Gastrocnemius medialis (tissue), 4 donors: ENCODE measurements around the gene STXBP5L.
"Not testable (repeated sequence)": the region's sequence is repeated elsewhere in the genome, so short reads cannot be mapped to it uniquely, and the experiment has no call there.

Experiments
- CTCF ChIP-seq, 5 experiments: fragments of 450-650 bp in 3 of 5; fragments of 200-600 bp in 2 of 5; sonication (generic) in 2 of 5; IDR thresholded peaks in 4 of 5; conservative IDR thresholded peaks in 1 of 5; 1 replicate in 4 of 5; 2 replicates in 1 of 5; pipeline ENCODE4 v1.5.1; 2016 to 2019; ENCODE audit warnings: antibody characterized with exemption in 5 of 5, mild to moderate bottlenecking in 3 of 5, moderate library complexity in 3 of 5
- POLR2A ChIP-seq, 2 donors: fragments of 450-650 bp; IDR thresholded peaks; one replicate each; pipeline ENCODE4 v1.6.1; 2017; ENCODE audit warnings: antibody characterized with exemption in 2 of 2, mild to moderate bottlenecking in 2 of 2, moderate library complexity in 2 of 2

GRCh38 chr3:120901716-120902115 is 6.3 kb upstream of the STXBP5L start:
- TF ChIP-seq POLR2A (IDR thresholded peaks at IDR 0.05); CTCF (IDR thresholded peaks at IDR 0.05 in 4 of 5, conservative IDR thresholded peaks at IDR 0.05 in 1 of 5): not testable (repeated sequence)
